ENCODE measurements around the gene HPSE2. TPM values are rescaled to one million over a fixed set of nuclear protein-coding genes. Genes with fewer than 3 reads are reported as not detected.

The HPSE2 gene
- total and polyA plus RNA-seq, 2 of the 13 experiments (the other 11 are each of a cell fraction or from before 2014, with no cell fraction given): 0.01 TPM; not detected in 1

DNA sequence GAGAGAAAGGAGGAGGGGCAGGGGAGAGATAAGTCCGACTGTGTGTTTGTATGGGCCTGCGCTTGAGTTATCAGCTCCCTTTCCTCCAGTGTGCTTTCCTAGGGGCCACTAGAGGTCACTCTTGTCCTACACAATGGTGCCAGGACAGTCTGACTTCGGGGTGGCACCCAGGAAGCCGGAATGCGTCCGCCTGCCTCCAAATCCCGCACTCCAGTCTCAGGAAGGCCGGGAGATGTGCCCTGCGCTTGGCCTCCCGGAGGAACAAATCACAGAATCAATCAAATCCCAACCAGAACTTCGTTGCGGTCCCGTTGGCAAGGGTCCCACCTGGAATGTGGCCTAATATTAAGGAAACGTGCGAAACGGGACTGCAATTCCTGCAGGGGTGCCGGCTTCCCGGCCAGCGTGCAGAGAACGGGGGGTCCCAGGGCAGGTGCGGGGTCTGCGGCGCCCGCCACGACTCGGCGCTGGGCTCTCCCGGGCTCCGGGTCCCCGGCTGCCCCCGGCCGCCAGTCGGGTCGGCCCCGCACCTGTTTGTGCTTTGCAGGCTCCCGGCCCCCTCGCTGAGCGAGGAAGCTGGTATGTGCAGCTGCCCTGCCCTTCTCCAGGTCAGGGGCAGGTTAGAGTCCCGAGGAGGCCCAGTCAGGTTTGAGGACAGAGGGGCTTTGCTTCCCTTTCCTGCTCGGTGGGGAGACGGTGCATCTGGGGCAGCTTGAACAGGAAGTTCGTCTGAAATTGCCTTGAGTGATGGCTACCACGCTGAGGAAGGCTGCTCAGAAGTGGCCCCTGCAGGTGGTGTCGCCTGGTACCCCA, 767.9 kb downstream of the HPSE2 start (continued):
- TF ChIP-seq TBP (CRISPR knock-in tag; IDR thresholded peaks at IDR 0.05) (no peak), ZNF589 (CRISPR knock-in tag; conservative IDR thresholded peaks at IDR 0.05) (no peak), ZNF550 (CRISPR knock-in tag; IDR thresholded peaks at IDR 0.05; ENCODE audit: borderline replicate concordance) (no peak), SMARCC2 (IDR thresholded peaks at IDR 0.05) (no peak), ZNF652 (CRISPR knock-in tag; IDR thresholded peaks at IDR 0.05; ENCODE audit: borderline replicate concordance, low read depth) (no peak), ZBTB1 (CRISPR knock-in tag; IDR thresholded peaks at IDR 0.05; ENCODE audit: borderline replicate concordance) (no peak), TEAD2 (CRISPR knock-in tag; IDR thresholded peaks at IDR 0.05) (no peak), SALL1 (CRISPR knock-in tag; IDR thresholded peaks at IDR 0.05) (peak; percentile 50), WIZ (CRISPR knock-in tag; IDR thresholded peaks at IDR 0.05) (no peak), JARID2 (CRISPR knock-in tag; IDR thresholded peaks at IDR 0.05; ENCODE audit: insufficient replicate concordance) (no peak), ZNF205 (CRISPR knock-in tag; IDR thresholded peaks at IDR 0.05) (0 out of 2 replicates have a peak, but pooled peaks have one; percentile 32), FOXK2 (IDR thresholded peaks at IDR 0.05) (no peak), STAG1 (CRISPR knock-in tag; IDR thresholded peaks at IDR 0.05) (peak; percentile 97), SPEN (CRISPR knock-in tag; IDR thresholded peaks at IDR 0.05; ENCODE audit: low read depth) (no peak), NONO (IDR thresholded peaks at IDR 0.05) (no peak), NONO (CRISPR knock-in tag; conservative IDR thresholded peaks at IDR 0.05) (no peak), EHMT2 (IDR thresholded peaks at IDR 0.05; ENCODE audit: borderline replicate concordance, low read depth, low read length) (no peak), ZNF543 (CRISPR knock-in tag; IDR thresholded peaks at IDR 0.05) (no peak), ONECUT2 (CRISPR knock-in tag; IDR thresholded peaks at IDR 0.05) (0 out of 2 replicates have a peak, but pooled peaks have one; percentile 16), ZNF687 (CRISPR knock-in tag; IDR thresholded peaks at IDR 0.05) (peak; percentile 66), FOSL2 (CRISPR knock-in tag; IDR thresholded peaks at IDR 0.05) (peak; percentile 46; the same call in 1 of the 2 replicates)
- TF ChIP-seq, protein P1, sequence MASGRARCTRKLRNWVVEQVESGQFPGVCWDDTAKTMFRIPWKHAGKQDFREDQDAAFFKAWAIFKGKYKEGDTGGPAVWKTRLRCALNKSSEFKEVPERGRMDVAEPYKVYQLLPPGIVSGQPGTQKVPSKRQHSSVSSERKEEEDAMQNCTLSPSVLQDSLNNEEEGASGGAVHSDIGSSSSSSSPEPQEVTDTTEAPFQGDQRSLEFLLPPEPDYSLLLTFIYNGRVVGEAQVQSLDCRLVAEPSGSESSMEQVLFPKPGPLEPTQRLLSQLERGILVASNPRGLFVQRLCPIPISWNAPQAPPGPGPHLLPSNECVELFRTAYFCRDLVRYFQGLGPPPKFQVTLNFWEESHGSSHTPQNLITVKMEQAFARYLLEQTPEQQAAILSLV (CRISPR knock-in tag; IDR thresholded peaks at IDR 0.05; ENCODE audit: borderline replicate concordance): no peak
- TF ChIP-seq, protein P2, sequence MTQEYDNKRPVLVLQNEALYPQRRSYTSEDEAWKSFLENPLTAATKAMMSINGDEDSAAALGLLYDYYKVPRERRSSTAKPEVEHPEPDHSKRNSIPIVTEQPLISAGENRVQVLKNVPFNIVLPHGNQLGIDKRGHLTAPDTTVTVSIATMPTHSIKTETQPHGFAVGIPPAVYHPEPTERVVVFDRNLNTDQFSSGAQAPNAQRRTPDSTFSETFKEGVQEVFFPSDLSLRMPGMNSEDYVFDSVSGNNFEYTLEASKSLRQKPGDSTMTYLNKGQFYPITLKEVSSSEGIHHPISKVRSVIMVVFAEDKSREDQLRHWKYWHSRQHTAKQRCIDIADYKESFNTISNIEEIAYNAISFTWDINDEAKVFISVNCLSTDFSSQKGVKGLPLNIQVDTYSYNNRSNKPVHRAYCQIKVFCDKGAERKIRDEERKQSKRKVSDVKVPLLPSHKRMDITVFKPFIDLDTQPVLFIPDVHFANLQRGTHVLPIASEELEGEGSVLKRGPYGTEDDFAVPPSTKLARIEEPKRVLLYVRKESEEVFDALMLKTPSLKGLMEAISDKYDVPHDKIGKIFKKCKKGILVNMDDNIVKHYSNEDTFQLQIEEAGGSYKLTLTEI (CRISPR knock-in tag; conservative IDR thresholded peaks at IDR 0.05): no peak
- TF ChIP-seq, protein P3, sequence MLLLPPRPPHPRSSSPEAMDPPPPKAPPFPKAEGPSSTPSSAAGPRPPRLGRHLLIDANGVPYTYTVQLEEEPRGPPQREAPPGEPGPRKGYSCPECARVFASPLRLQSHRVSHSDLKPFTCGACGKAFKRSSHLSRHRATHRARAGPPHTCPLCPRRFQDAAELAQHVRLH (CRISPR knock-in tag; IDR thresholded peaks at IDR 0.05; ENCODE audit: borderline replicate concordance, low read depth): peak; percentile 84
